ENCODE measurements around the gene GRAP.

Gene GRAP

GRCh38 chr17:18999911-19000310, 46.8 kb downstream of the GRAP start:
- no peak overlapping the region for H3K4me3 ChIP-seq (replicated peaks in 1 of 2; ENCODE audit: low read depth in 2 of 2, low read length in 2 of 2)
- TF ChIP-seq, protein P1, sequence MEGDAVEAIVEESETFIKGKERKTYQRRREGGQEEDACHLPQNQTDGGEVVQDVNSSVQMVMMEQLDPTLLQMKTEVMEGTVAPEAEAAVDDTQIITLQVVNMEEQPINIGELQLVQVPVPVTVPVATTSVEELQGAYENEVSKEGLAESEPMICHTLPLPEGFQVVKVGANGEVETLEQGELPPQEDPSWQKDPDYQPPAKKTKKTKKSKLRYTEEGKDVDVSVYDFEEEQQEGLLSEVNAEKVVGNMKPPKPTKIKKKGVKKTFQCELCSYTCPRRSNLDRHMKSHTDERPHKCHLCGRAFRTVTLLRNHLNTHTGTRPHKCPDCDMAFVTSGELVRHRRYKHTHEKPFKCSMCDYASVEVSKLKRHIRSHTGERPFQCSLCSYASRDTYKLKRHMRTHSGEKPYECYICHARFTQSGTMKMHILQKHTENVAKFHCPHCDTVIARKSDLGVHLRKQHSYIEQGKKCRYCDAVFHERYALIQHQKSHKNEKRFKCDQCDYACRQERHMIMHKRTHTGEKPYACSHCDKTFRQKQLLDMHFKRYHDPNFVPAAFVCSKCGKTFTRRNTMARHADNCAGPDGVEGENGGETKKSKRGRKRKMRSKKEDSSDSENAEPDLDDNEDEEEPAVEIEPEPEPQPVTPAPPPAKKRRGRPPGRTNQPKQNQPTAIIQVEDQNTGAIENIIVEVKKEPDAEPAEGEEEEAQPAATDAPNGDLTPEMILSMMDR (IDR thresholded peaks at IDR 0.05; ENCODE audit: low read depth, low read length), result no peak
- no peak for DNase-seq (ENCODE audit: low read depth in 2 of 2)

GRCh38 chr17:18999394-18999793, 47.4 kb downstream of the GRAP start:
- TF ChIP-seq, protein P1 (IDR thresholded peaks at IDR 0.05; ENCODE audit: low read depth, low read length), result no peak
- no peak for DNase-seq (ENCODE audit: low read depth in 2 of 2)
- H3K4me3 ChIP-seq (replicated peaks in 1 of 2; ENCODE audit: low read depth in 2 of 2, low read length in 2 of 2), result no peak overlapping the region

DNA sequence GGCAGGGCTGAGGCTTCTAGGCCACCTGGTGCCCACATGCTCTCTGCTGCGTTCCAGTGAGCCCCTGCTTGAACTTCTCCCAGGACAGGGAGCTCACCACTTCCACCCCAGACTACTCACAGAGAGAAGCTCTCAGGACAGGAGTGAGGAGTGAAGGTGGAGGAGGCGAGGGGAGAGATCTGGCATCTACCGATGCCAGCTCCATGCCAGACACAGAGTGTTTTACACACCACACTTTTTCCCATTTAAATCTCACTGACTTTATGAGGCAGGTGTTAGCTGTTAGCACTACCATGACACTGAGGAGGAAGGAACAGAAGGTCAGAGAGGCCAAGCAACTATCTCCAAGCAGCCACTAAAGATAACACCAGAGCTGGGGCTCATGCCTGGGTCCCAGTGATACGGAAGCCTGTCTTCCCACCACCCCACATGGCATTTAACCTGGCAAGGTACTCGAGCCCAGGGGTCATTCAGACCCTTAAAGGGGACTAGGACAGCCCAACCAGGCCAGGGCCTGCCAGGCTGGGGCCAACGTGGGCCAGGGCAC, 49.0 kb downstream of the GRAP start:
- no peak overlapping the region for H3K4me3 ChIP-seq (replicated peaks in 1 of 2; ENCODE audit: low read depth in 2 of 2, low read length in 2 of 2)
- no peak for DNase-seq (ENCODE audit: low read depth in 2 of 2)
- TF ChIP-seq, protein P1 (IDR thresholded peaks at IDR 0.05; ENCODE audit: low read depth, low read length), result no peak

DNA sequence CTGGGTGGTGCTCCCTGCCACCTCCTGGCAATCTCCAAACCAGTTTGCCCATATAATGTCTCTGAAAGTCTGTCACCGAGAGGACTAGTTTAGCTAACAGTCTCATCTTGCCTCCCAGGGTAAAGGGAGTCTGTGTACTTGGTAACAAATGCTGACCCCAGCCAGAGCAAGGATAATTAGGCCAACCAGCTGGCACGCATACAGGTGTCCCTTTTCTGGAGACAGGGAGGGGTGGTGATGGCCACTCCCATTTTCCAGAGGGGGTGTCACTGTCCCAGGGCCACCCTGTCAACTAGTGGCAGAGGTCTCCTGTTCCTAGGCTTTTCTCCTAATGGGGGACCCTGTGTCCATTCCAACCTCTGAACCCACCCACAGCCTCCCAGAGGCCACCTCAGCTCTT, 50.3 kb downstream of the GRAP start:
- TF ChIP-seq, protein P1 (IDR thresholded peaks at IDR 0.05; ENCODE audit: low read depth, low read length), result no peak
- no peak overlapping the region for H3K4me3 ChIP-seq (replicated peaks in 1 of 2; ENCODE audit: low read depth in 2 of 2, low read length in 2 of 2)
- DNase-seq (ENCODE audit: low read depth in 2 of 2), result no peak

DNA sequence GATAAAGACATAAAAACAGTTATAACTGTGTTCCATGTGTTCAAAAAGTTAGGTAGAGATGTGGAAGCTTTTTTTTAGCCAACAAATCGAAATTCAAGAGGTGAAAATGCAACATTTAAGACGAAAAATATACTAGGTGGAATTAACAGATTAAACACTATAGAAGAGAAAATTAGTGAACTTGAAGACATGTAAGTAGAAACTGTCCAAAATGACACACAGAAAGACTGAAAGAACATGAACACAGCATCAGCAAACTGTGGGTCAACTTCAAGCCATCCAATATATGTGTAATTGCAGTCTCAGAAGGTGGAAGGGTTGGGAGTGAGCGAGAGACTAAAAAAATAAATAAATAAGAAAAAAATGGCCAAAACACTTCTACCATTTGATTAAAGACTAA, 51.5 kb downstream of the GRAP start:
- DNase-seq (ENCODE audit: low read depth in 2 of 2), result no peak
- TF ChIP-seq, protein P1 (IDR thresholded peaks at IDR 0.05; ENCODE audit: low read depth, low read length), result no peak
- H3K4me3 ChIP-seq (replicated peaks in 1 of 2; ENCODE audit: low read depth in 2 of 2, low read length in 2 of 2), result no peak overlapping the region

- TF ChIP-seq, protein P1 (IDR thresholded peaks at IDR 0.05; ENCODE audit: low read depth, low read length), result no peak
- DNase-seq (ENCODE audit: low read depth in 2 of 2), result peak in 1 of 2 donors; percentile 24
- no peak overlapping the region for H3K4me3 ChIP-seq (replicated peaks in 1 of 2; ENCODE audit: low read depth in 2 of 2, low read length in 2 of 2)
Observed at GRCh38 chr17:18994631-18995030, 52.1 kb downstream of the GRAP start.

DNA sequence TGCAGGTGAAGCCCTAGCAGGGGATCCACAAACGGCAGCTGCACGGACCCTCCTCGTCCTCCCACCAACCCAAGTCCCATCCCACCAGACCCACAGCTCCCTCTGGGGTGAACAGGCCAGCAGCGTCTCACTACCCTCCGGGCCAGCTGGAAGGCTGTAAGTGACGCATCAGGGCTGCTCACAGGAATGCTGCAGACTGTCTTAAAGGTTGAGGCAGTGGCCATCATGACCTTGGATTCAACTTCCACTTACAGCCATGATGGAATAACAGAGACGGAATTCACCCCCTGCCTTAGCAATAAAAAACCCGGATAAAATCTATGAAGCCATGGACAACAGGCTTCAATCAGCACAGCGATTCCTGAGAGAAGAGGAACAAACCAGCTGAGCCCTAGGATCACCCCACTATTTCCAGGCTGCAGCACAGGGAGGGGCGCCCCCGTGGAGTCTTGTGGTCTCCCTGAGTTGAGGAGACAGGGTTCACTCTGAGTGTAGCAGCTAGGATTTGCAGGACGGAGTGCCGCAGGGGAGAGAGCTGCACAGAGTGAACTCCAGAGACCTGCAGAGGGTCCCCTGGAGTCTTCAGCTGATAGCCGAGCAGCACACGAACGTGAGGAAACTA, 52.7 kb downstream of the GRAP start:
- H3K4me3 ChIP-seq (replicated peaks in 1 of 2; ENCODE audit: low read depth in 2 of 2, low read length in 2 of 2), result no peak overlapping the region
- DNase-seq (ENCODE audit: low read depth in 2 of 2), result peak; percentile 27 to 33
- TF ChIP-seq, protein P1 (IDR thresholded peaks at IDR 0.05; ENCODE audit: low read depth, low read length), result no peak
